GM21381 (cell line): Measurements from ENCODE around the gene TMEFF2.

Experiments used
- ATAC-seq: cut with Tn5 transposase; IDR thresholded peaks from one replicate; pipeline ENCODE4 v1.9.1; 2021; ENCODE audit warnings: mild to moderate bottlenecking, moderate library complexity; ENCODE audit not compliant: unreplicated experiment

Gene TMEFF2

DNA sequence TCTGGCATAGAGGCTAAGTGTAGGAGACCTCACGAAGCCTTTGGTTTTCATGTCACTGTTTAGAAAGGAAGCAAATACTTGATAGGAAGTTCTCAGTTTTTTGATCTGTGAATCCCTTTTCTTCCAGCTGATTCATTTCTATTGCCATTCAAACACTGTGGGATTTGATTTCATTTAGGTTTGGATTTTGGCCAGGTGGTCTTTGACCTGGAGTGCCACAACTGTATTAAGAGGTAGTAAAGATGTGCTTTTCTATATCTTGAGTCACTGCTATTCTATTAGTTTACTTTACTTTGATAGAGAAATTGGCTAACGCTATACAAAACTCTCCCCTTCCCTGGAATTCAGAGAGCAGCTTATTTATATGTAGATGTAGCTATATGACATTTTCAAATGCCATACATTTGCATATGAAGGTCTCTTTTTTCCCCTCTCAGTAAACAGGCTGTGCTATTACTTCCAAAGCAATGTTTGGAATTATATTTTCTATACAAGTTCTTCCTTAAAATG is 215.5 kb downstream of the TMEFF2 start:
- ATAC-seq, result no peak

GRCh38 chr2:191977754-191978153 is 217.0 kb downstream of the TMEFF2 start:
- no peak for ATAC-seq

DNA sequence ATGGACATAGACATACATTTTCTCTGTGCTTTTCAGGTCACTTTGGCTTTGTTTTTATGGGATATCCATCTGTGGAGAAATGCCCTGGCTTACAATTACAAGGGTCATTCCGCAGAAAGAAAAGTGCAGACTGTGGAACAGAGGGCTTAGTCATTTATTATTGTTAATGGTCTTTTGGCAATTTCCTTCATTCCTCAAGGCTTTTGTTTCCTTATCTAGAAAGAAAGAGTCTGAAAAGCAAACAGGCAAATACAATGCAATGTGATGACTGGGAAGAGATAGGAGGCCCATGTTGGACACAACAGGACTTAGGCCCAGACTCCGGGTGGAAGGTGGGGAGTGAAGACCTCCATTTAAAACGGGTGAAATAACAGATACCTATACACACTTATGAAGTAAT is 218.3 kb downstream of the TMEFF2 start:
- no peak for ATAC-seq

- ATAC-seq, result no peak
Observed at GRCh38 chr2:191974676-191975075, 220.1 kb downstream of the TMEFF2 start.

DNA sequence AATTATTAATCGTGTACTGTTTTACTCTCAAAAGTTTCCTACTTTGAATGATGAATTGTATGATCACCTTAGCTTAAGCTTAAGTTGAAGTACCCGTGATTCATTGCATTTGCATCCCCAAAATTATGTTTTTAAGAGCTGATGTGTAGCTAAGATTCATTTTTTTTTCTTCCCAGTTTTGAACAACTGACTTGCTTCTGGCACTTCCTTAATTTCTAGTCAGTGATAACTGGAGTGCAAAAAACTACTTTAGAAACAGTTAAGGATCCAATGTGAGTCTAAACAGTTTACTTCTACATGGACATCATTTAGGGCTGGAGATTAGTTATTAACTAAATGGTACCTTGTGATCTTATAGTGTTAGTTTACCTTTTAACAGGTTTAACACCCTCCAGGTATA is 223.9 kb downstream of the TMEFF2 start:
- ATAC-seq, result no peak

DNA sequence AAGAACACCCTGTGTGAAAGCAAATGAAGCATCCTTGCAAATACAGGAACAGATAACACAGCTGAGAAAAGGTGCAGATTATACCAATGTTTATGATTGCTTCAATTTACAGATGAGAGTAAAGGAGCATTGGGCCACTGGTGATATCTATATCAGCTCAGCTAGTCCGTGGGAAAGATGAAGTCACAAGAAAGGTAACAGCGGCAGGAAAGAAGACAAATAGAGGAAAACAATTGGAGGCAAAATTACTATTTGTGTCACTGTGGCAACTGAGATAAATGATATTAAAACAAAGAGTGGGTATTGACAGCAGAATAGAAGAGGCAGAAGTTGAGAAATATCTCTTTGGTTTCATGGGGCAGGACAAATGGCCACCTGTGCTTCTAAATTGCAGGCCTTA is 226.6 kb downstream of the TMEFF2 start:
- no peak for ATAC-seq

- ATAC-seq, result no peak
Observed at GRCh38 chr2:191965733-191966132, 229.0 kb downstream of the TMEFF2 start.

- no peak for ATAC-seq
Observed at GRCh38 chr2:191961556-191961955, 233.2 kb downstream of the TMEFF2 start.

DNA sequence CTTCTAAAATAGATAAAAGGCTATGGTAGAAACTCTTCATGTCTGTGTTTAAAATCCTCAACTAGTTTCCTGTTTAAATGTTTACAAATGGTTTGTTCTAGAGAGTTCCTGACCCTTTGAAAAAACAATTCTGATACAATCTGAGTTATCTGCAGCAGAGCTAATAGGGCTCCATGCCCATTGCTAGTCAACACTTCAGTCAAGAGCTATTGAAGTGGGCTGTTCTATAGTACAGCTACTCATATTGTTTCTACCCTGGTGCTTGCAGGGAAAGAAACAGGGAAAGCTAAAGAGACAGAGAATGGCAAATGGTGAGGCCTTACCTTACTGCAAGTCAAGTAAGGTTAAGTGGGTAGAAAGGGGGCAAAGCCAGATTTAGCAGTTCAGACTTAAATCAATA is 235.5 kb downstream of the TMEFF2 start:
- no peak for ATAC-seq

GRCh38 chr2:191957996-191958860 is 236.5 kb downstream of the TMEFF2 start:
- ATAC-seq, result no peak

- ATAC-seq, result no peak
Observed at GRCh38 chr2:191954451-191954850, 240.3 kb downstream of the TMEFF2 start.

GRCh38 chr2:191952515-191953270 is 242.0 kb downstream of the TMEFF2 start:
- ATAC-seq, result no peak

DNA sequence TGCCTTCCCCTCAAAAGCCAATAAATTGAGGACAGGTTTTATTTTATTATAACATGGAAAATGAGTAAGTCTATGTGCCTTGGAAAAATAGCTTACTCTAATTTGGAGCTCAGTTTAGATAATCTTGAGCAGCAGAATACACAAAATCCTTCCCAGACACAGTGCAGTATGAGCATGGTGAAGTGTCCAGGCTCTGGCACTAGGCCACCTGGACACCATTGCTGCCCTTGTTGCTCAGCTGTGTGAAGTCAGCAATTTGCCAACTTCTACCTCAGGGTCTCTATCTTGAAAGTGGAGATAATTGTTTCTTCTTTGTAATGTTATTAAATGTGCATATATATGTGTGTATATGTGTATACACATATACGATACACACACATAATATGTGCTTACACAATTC is 242.9 kb downstream of the TMEFF2 start:
- no peak for ATAC-seq

DNA sequence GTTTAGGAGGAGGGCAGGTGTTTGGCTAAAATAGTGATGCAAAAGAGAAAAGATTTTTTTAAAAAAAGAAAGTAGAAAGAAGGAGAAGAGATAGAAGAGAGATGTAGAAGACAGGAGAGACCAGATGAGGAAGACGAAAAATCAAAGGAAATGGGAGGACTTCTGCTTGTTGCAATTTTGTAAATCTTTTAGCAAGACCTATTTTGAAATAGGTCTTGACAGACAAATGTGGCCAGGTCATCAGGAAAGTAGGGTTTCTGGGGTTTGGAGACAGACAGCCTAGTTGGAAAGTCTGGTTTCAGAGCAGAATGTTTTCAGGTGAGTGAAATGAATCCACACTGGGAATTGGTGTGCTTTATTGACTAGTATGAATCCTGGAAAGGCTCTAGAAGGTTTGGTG is 243.4 kb downstream of the TMEFF2 start:
- no peak for ATAC-seq

DNA sequence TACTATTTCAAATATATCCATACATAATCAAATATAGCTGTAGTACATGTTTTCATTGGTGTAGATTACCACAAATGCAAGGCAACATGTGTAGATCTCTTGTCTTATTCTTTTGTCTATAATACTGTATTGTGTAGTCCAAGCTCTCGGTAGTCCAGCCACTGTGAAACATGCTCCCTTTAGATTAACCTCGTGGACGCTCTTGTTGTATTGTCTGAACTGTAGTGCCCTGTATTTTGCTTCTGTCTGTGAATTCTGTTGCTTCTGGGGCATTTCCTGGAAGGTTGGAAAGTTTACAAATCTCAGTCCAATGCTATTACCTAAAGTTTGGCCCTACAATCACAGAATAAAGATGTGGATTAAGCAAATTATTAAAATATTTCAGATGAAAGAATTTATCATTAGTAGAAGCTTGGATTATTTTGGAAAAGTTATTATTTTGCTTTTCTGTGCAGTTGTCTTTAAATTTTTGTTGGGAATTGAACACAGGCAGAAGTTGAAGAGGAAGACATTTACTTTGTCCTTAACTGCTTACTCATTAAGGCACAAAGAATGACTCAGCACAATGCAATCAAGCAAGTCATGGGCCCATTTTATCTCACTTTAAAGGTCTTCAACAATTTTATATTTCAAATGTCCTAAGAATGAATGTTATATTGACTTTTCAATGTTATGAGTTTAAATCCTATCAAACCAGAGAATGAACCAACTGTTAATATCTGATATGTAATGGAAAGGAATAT is 244.4 kb downstream of the TMEFF2 start:
- no peak for ATAC-seq

DNA sequence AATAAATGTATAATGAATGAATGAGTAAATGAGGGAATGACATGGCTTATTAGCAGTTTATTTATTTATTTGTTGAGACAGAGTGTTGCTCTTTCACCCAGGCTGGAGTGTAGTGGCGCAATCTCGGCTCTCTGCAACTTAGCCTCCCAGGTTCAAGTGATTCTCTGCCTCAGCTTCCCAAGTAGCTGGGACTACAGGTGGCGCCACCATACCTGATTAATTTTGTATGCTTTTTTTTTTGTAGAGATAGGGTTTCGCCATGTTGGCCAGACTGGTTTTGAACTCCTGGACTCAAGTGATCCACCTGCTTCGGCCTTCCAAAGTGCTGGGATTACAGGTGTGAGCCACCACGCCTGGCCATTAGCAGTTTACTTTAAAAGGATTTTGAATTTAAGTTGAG is 247.5 kb downstream of the TMEFF2 start:
- no peak for ATAC-seq

- no peak for ATAC-seq
Observed at GRCh38 chr2:191946471-191947182, 248.1 kb downstream of the TMEFF2 start.

DNA sequence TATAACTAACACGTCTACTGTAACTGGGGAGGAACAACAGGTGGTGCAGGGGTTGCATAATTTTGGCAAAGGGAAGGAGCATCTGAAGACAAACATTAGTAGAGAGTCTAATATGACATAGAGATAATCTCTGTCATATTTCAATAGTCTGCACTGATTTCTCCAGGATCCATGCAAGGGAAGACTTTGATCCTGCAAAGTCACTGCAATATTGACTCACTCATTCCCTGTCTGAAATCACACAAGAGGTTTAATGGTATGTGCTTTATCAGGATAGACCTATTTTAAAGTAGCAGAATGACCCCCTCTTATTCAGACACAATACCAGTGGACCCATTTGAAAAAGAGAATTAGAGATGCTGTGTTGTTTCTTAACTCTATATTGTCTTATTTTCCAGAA is 249.1 kb downstream of the TMEFF2 start:
- ATAC-seq, result no peak

DNA sequence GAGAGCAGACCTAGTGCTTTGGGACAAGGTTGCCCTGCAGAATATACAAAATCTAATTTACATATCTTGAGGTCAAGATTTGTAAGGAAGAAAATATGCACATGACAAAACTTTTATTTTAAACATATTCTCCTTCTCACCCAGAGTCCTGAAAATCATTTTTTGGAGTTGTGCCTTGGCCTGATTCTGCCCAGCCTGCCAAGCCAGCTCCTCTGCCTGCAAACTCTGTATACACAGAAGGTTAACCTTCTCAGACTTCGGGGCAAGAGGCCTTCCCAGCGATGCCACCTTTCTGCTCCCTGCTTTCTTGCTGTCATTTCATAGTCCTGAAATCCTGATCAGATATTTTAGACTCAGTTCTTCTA is 252.0 kb downstream of the TMEFF2 start:
- no peak for ATAC-seq

GRCh38 chr2:191942090-191942738 is 252.5 kb downstream of the TMEFF2 start:
- ATAC-seq, result no peak
